Measurements from ENCODE around the gene MYCN.

Gene MYCN

GRCh38 chr2:15932394-15933183 lies 7.8 kb upstream of the MYCN start:
- no peak for DNase-seq

- DNase-seq: no peak
Observed at GRCh38 chr2:15933184-15933845, 7.0 kb upstream of the MYCN start.

GRCh38 chr2:15934291-15934945 lies 5.9 kb upstream of the MYCN start:
- DNase-seq: no peak

GRCh38 chr2:15935189-15935588 lies 5.2 kb upstream of the MYCN start:
- no peak for DNase-seq

- no peak for DNase-seq
Observed at GRCh38 chr2:15935675-15936074, 4.7 kb upstream of the MYCN start.

GRCh38 chr2:15936277-15937104 lies 3.9 kb upstream of the MYCN start:
- no peak for DNase-seq

- DNase-seq: no peak
Observed at GRCh38 chr2:15937105-15937881, 3.1 kb upstream of the MYCN start.

- no peak for DNase-seq
Observed at GRCh38 chr2:15937882-15938802, 2.2 kb upstream of the MYCN start.

- no peak for DNase-seq
Observed at GRCh38 chr2:15938803-15939555, 1.4 kb upstream of the MYCN start.

GRCh38 chr2:15939556-15939853 lies 845 bp upstream of the MYCN start:
- no peak for DNase-seq

GRCh38 chr2:15940661-15941480 lies 521 bp downstream of the MYCN start:
- no peak for DNase-seq

- no peak for DNase-seq
Observed at GRCh38 chr2:15941481-15941850, 1.1 kb downstream of the MYCN start.

GRCh38 chr2:15941871-15942710 lies 1.7 kb downstream of the MYCN start:
- no peak for DNase-seq

- no peak for DNase-seq
Observed at GRCh38 chr2:15942711-15943345, 2.5 kb downstream of the MYCN start.

GRCh38 chr2:15943378-15944280 lies 3.3 kb downstream of the MYCN start:
- DNase-seq: peak; percentile 11

GRCh38 chr2:15944325-15945017 lies 4.1 kb downstream of the MYCN start:
- DNase-seq: no peak
